HL-60 (cell line): ENCODE measurements around the gene ATG16L1.

Source experiments
- POLR2AphosphoS5 ChIP-seq: IDR thresholded peaks from 2 replicates; pipeline ENCODE4 v1.6.1; 2012; ENCODE audit warnings: low read depth
- SPI1 ChIP-seq: IDR thresholded peaks from 2 replicates; pipeline ENCODE4 v1.6.1; 2012; ENCODE audit warnings: low read depth, mild to moderate bottlenecking, borderline replicate concordance
- TF ChIP-seq, protein P1 (sequence below): IDR thresholded peaks from one replicate; pipeline ENCODE4 v1.5.1; 2011; ENCODE audit warnings: low read length, control low read depth, inconsistent platforms; ENCODE audit not compliant: insufficient read depth

DNA sequence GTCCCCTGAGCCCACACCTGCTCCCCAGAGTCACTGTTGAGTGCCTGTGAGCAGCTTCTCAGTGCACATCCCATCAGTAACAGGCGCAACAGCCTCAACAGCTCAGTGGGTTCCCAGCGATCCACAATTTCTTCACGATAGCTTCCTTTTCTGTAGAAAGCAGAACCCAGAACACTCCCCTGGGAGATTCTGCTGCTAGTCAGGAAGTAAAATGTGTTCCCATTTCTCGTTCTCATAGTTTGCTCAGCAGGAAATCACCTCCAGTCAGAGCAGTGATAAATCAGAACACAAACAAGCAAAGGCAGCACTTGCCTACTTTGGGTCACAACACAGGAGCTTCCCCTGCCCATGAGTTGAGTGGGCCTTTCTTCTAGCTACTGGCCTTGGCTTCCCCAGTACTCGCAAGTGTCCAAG lies 48.9 kb upstream of the ATG16L1 start:
- TF ChIP-seq, protein P1, sequence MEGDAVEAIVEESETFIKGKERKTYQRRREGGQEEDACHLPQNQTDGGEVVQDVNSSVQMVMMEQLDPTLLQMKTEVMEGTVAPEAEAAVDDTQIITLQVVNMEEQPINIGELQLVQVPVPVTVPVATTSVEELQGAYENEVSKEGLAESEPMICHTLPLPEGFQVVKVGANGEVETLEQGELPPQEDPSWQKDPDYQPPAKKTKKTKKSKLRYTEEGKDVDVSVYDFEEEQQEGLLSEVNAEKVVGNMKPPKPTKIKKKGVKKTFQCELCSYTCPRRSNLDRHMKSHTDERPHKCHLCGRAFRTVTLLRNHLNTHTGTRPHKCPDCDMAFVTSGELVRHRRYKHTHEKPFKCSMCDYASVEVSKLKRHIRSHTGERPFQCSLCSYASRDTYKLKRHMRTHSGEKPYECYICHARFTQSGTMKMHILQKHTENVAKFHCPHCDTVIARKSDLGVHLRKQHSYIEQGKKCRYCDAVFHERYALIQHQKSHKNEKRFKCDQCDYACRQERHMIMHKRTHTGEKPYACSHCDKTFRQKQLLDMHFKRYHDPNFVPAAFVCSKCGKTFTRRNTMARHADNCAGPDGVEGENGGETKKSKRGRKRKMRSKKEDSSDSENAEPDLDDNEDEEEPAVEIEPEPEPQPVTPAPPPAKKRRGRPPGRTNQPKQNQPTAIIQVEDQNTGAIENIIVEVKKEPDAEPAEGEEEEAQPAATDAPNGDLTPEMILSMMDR: no peak
- no peak for TF ChIP-seq POLR2AphosphoS5
- TF ChIP-seq SPI1: peak; percentile 73; the same call in 1 of the 2 replicates
